NCI-H2107 treated with DMSO at 0.1 percent for 48 hours (cell line): ENCODE results near the gene OR2F2.
A peak's percentile ranks its signal among the peaks of the same experiment; 100 is the strongest.

Source experiments
- DNase-seq: peaks from one replicate; lab custom pipeline; 2025; ENCODE audit not compliant: unreplicated experiment; lab: John Stamatoyannopoulos, UW

The OR2F2 gene

GRCh38 chr7:143934526-143935325 lies at the start of gene OR2F2:
TSS of gene OR2F2 (plus strand) at chr7:143935233. CDS start at chr7:143935233, 0 bp downstream.
- no peak for DNase-seq

DNA sequence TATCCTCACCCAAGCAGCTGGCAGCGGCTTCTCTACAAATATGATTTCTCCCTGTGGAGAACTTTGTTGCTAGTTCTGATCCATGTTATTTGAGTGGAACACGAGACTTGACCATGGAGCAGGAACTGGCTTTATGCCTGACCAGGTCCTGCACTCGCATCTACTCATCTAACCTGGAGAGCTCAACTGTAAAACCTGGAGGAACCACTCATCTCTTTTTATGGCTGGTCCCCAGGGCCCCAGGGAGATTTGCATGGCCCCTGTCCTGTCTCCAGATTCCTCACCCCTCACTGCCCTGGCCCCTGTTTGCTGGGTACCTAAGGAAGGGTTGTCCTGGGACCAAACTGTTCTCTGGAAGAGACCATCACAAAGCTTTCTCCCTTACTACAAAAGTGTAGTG lies 49.1 kb upstream of the OR2F2 start:
- no peak for DNase-seq

DNA sequence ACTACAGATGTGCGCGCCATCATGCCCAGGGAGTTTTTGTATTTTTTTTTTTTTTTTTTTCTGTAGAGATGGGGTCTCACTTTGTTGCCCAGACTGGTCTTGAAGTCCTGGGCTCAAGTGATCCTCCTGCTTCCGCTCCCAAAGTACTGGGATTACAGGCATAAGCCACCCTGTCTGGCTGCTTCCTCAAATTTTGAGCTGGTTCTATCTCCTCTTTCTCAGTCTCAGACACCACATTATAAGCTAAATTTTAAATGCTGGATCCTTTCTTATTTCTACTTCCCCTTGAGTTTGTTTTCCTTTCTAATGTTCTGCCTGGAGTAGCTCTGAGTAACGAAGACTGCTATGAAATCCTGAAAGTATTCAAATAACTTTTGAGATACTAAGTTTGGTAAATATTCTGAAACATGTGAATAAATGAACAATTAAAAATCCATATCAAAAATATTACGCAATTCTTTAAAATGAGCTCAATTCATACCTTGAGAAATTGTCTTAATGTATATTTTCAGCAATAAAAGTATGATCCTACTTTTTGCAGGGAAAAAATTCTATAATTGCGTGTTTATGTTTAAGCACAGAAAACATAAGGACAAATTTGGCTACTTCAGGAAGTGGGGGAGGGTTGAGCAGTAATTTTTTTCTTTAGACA lies 48.1 kb upstream of the OR2F2 start:
- DNase-seq, result no peak

DNA sequence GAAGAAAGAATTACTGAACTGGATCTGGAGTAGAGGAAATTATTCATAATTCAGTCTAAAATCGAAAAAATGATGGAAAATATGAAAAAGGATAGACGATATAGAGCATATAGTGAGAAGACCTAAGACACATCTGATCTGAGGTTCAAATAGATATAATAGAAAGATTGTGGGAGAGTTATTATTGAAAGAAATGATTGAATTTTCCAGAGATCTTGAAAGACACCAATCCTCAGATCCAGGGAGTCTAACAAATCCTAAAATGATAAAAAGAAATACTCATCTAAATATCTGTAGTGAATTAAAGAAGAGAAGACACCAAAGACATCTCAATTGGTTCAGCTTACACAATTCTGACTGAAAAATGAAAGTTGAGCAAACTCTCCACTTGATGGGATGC lies 46.0 kb upstream of the OR2F2 start:
- DNase-seq, result no peak

DNA sequence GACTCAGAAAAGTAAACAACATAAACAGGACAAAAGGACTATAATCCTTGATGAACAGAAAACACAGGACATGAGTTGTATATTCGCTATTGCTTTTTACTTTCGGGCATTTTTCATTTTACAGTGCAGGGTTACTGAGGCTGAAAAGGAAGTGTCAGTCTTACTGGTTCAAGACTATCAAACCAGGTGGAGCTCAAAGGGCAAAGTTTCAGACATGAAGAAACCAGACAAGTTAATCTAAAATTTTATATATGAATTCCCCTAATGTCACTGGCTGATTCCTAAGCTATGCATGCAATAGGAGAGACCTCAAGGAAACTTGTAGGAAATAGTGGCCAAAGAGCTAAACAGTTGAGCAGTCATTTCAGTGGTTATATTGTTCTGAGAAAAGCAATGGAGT lies 44.5 kb upstream of the OR2F2 start:
- DNase-seq, result no peak

DNA sequence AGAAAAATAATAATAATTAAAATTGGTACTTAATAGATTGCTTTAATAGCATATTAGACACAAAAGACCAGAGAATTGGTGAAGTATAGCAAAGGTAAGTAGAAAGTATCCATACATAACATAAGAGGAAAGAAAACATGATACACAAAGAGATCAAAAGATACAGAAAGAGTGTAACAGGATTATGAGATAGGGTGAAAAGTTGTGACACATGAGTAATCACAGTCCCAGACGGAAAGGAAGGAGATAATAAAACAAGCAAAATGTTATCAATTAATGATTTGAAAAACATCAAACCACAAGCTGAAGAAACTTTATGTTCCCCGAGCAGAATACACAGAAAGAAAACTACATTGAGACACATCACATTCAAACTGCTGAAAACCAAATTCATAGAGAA lies 43.6 kb upstream of the OR2F2 start:
- DNase-seq, result no peak

- peak; percentile 11 for DNase-seq
Observed at GRCh38 chr7:143892527-143893300, 42.3 kb upstream of the OR2F2 start.

DNA sequence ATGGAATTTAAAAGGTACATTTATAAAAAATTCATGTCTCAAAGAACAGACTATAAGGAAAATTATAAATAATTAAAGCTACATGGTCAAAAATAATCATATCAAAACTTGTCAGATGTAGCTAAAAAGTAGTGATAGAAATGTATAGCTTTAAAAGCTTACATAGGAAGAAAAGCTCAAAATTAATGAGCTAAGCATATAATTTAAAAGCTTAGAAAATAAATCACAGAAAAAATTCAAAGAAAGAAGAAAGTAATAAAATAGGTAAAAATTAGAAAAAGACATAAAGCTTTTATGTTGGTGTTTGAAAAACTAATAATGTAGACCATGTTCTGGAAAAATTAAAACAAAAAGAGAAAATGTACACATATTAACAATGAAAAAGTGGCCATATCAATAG lies 38.4 kb upstream of the OR2F2 start:
- no peak for DNase-seq

DNA sequence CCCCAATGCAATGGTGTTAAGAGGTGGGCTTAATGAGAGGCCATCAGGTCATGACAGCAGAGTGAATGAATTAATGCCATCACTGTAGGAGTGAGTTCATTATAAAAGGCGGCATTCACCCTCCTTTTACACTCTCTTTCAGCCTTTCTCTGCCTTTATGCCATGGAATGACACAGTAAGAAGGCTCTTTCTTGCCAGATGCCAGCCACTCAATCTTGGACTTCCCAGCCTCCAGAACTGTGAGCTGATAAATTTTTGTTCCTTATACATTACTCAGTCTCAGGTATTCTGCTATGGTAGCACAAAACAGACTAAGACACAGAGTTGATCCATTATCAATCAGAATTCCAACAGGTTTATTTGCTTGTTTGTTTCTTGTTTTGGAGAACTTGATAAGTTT lies 36.2 kb upstream of the OR2F2 start:
- DNase-seq, result no peak

DNA sequence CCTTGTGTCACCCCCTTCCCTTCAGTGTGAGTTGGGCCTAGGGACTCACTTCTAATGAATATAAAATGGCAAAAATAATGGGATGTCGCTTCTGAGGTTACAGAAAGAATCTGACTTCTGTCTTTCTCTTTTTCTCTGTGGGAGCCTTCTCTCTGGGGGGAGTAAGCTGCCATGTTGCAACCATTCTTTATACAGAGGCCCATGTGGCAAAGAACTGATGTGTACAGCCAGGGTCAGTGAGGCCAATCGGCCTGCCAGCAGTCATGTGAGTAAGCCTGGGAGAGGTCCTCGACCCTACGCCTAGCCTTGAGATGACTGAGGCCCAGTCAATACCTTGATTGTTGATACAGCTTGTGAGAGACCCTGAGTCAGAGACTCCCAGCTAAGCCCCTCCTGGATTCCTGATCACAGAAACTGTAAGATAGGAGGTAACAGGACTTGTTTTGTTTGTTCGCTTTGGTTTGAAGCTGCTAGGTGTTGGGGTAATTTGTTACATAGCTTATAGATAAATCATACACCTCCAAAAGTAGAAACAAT lies 34.7 kb upstream of the OR2F2 start:
- DNase-seq, result no peak

DNA sequence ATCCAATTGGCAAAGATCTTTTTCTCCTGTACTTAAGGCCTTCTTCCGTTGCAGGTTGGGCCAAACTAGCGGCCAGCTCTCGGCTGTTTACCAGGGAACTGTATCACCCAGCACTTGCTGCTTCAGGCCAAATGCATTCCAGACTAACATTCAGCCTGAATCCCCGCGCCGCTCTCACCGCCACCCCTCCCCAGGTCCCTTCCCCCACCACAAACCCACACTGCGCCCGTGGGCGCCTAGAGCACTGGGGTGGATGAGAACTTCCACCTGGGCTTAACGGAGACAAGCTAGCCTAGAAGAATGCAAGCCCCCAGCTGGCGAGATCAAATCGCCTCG lies 33.7 kb upstream of the OR2F2 start:
- no peak for DNase-seq

- peak; percentile 81 for DNase-seq
Observed at GRCh38 chr7:143901668-143902331, 33.2 kb upstream of the OR2F2 start, which contains the start of gene TCAF1. TSS of gene TCAF1 (minus strand) at chr7:143902176. CDS start at chr7:143876608, 25,568 bp downstream.

- DNase-seq, result no peak
Observed at GRCh38 chr7:143902332-143902899, 32.6 kb upstream of the OR2F2 start.

- no peak for DNase-seq
Observed at GRCh38 chr7:143905509-143905908, 29.5 kb upstream of the OR2F2 start.

DNA sequence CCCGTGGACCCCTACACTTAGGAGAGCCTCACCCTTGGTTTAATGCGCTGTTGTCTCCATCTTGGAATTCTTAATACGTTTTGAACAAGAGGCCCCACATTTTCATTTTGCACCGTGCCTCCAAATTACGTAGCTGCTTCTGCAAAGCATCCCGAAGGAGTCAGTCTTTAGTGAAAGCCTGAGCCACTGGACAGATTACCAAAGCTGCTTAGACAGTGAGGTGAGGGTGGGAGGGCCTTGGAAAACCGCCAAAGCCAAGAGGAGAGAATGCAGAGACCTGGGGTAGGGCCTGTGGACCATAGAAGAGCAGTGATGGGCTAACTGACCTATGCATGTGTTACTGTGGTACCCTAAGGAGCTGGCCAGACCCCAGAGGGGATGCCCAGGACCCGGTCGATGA lies 28.9 kb upstream of the OR2F2 start:
- DNase-seq, result no peak

DNA sequence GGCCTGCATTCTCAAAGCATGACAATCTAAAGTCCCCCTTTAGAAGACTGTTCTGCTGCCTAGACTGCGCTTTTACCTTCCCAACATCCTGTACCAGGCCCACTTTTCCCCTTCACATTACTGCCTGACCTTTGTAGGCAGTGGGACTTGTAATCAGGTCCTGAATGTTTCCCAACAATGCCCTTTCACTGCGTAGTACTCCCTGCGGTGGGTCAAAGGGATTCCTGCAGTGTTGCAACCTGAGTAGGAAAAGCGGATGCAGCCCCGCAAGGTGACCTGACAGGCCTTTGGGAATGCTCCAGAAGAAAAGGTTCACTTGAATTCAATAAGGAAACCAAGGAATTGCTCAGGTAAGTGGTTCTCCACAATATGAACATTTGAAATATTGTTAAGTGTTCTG lies 28.1 kb upstream of the OR2F2 start:
- DNase-seq, result peak; percentile 23

GRCh38 chr7:143908120-143908519 lies 26.9 kb upstream of the OR2F2 start:
- no peak for DNase-seq

DNA sequence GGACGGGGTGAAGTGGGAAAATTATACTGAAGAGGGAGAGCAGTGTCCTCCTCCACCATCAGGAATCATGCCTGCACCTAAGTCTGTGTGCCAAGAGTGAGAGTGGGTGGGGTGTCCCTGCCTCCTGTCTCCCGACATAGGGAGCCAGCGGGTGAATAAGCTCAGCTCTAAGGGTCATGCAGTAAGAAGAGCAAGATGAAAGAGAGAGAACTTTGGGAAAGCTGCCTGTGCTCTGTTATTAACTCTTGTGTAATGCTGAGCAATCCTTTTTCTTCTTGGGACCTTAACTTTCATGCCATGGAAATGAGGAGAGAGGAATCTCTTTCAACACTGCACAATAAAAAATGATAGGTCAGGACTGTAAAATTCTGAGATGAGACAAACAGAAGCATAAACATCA lies 25.2 kb upstream of the OR2F2 start:
- no peak for DNase-seq

DNA sequence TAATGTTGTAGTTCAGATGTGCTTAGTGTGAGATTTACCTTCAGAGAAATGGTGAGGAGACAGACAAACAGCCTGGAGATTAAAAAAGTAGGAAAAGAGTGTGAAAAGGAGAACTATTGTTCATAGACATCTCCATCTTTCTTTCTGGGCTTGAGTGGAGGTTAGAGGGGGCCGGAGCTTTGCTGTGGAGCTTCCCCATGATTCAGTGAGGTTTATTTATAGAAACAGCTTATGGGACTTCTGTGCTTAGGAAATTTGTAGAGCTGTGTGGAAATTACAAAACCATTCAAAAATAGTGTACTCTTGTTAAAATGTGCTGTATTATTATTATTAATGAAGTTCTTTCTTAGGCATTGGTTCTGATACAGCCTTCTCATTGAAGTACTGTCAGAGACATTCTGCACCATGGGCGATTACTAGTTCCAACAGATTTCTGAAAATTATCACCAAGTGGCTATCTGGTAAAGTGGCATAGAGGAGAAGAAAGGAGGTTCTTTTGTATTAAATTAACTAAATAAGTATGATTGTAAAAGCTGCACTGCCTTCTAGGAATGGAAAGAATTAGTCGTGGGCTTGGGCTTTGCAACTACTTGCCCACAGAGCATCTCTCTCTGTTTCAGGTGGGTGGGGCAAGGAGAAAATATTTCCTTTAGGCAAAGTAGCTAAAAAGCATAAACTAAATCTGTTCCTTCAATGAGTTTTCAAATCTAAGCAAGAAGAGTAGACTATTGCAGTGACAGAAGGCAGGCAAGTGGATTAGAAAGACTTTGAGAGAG lies 24.4 kb upstream of the OR2F2 start:
- no peak for DNase-seq
